ENCODE results near the gene FZD1.

FZD1 gene

GRCh38 chr7:91314591-91315323 is 50.5 kb downstream of the FZD1 start:
- no peak overlapping the region for H3K4me3 ChIP-seq (ENCODE audit: low read depth, low read length)
- no peak for TF ChIP-seq CTCF (IDR thresholded peaks at IDR 0.05; ENCODE audit: low read depth, low read length, missing control alignments)
- in situ Hi-C loops (cut with HindIII; ENCODE audit: low sequenced_read_pairs), result no loop called here
- DNase-seq (ENCODE audit: low read depth), result no peak

GRCh38 chr7:91316426-91316825 is 52.2 kb downstream of the FZD1 start:
- in situ Hi-C loops (cut with HindIII; ENCODE audit: low sequenced_read_pairs), result no loop called here
- TF ChIP-seq CTCF (IDR thresholded peaks at IDR 0.05; ENCODE audit: low read depth, low read length, missing control alignments), result no peak
- no peak for DNase-seq (ENCODE audit: low read depth)
- H3K4me3 ChIP-seq (ENCODE audit: low read depth, low read length), result no peak overlapping the region

DNA sequence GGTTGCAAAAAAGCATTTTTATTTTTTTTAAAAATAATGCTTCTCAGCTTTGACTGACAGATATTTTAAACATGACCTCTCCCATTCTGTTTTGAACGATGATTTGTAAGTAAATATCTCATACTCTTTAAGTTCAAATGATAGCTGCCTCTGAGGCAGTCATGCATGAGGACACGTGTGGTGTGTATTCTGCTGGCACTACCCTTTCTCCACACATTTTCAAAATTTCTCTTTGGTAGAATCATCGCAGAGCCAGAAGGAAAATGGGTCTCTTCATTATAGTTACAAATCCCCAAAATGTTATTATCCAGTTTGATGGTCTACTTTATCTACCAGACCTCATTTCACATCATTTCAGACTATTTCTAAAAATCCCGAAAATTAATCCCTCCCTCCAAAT is 55.1 kb downstream of the FZD1 start:
- no peak for TF ChIP-seq CTCF (IDR thresholded peaks at IDR 0.05; ENCODE audit: low read depth, low read length, missing control alignments)
- H3K4me3 ChIP-seq (ENCODE audit: low read depth, low read length), result no peak overlapping the region
- DNase-seq (ENCODE audit: low read depth), result no peak
- in situ Hi-C loops (cut with HindIII; ENCODE audit: low sequenced_read_pairs), result no loop called here

GRCh38 chr7:91320366-91321078 is 56.3 kb downstream of the FZD1 start:
- no peak for DNase-seq (ENCODE audit: low read depth)
- in situ Hi-C loops (cut with HindIII; ENCODE audit: low sequenced_read_pairs), result no loop called here
- no peak for TF ChIP-seq CTCF (IDR thresholded peaks at IDR 0.05; ENCODE audit: low read depth, low read length, missing control alignments)
- H3K4me3 ChIP-seq (ENCODE audit: low read depth, low read length), result no peak overlapping the region
